ENCODE data around the gene ADRM1.

ADRM1 gene

GRCh38 chr20:62356589-62357186 is 53.9 kb downstream of the ADRM1 start:
- DNase-seq: no peak

GRCh38 chr20:62357187-62357667 is 54.4 kb downstream of the ADRM1 start:
- DNase-seq: no peak

- no peak for DNase-seq
Observed at GRCh38 chr20:62357681-62358080, 54.9 kb downstream of the ADRM1 start.
